ENCODE data around the gene ATXN2.

DNA sequence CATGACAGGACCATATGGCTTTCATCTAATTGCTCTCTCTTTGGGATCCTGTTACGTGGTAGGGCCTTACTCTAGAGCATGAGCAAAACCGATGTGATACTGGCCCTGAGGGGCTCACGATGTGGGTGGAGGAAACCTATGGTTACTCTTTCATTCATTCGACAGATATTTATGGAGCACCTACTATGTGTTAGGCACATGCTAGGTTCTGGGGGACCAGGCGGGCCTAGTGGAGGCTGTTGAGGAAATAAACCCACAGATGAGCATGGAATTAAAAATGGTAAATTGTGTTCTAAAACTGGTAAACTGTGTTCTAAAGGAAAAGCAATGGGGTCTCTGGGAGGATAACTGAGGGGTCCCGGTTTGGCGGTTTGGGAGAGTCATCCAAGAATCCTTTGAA, 178.6 kb downstream of the ATXN2 start:
- TF ChIP-seq CTCF (IDR thresholded peaks at IDR 0.05): no peak
- TF ChIP-seq EZH2 (IDR thresholded peaks at IDR 0.05): no peak
- no peak for TF ChIP-seq EZH2phosphoT487 (IDR thresholded peaks at IDR 0.05)

Measured in neural progenitor cell (in vitro differentiated cells).